ENCODE measurements around the gene DDX51. TPM values are rescaled to one million over a fixed set of nuclear protein-coding genes. Genes with fewer than 3 reads are reported as not detected.

DDX51 gene
- total and polyA plus RNA-seq, 2 experiments from 2014 or later = 3.7 to 7.5 TPM

- no peak for TF ChIP-seq EZH2 (IDR thresholded peaks at IDR 0.05; ENCODE audit: insufficient read depth, poor library complexity, severe bottlenecking)
- no peak for TF ChIP-seq EZH2phosphoT487 (IDR thresholded peaks at IDR 0.05; ENCODE audit: insufficient read depth, low read depth)
- peaks cover 44% of the 10 kb centered on the region for H3K36me3 ChIP-seq (ENCODE audit: low read depth)
- in situ Hi-C loops (cut with MboI) = no loop called here
These were observed 15.1 kb downstream of the DDX51 start for GRCh38 chr12:132129007-132129406.

GRCh38 chr12:132127041-132127440 lies 17.1 kb downstream of the DDX51 start:
- no peaks in the 10 kb centered on the region for H3K4me1 ChIP-seq (ENCODE audit: insufficient read depth)
- TF ChIP-seq EZH2 (IDR thresholded peaks at IDR 0.05; ENCODE audit: insufficient read depth, poor library complexity, severe bottlenecking) = no peak
- H3K36me3 ChIP-seq (ENCODE audit: low read depth) = peaks cover 58% of the 10 kb centered on the region
- no peak for DNase-seq
- no peaks in the 10 kb centered on the region for H3K79me2 ChIP-seq (ENCODE audit: insufficient read depth)
- H4K20me1 ChIP-seq (ENCODE audit: insufficient read depth) = no peaks in the 10 kb centered on the region
- H3K27me3 ChIP-seq (replicated peaks; ENCODE audit: insufficient read depth) = no peaks in the 10 kb centered on the region
- 97 to 98% methylated on average over 8 of the region's 8 CpGs for WGBS, 2 experiments (ENCODE audit: low coverage in 1 of 2, low lambda C conversion rate in 2 of 2, missing lambda C conversion rate in 2 of 2)
- in situ Hi-C loops (cut with MboI) = no loop called here
- H2AFZ ChIP-seq = no peak overlapping the region
- no peak overlapping the region for H3K4me2 ChIP-seq (ENCODE audit: unreplicated experiment)
- no peak overlapping the region for H3K4me3 ChIP-seq
- no peaks in the 10 kb centered on the region for H3K9me2 ChIP-seq (ENCODE audit: insufficient read depth)
- no peak overlapping the region for H3K27ac ChIP-seq
- 0 out of 2 replicates have a peak, but pooled peaks cover 14% of the 10 kb centered on the region for H3F3A ChIP-seq (ENCODE audit: insufficient read depth)
- H3K9ac ChIP-seq = no peak overlapping the region
- no peaks in the 10 kb centered on the region for H3K9me3 ChIP-seq (ENCODE audit: low read depth)

More at GRCh38 chr12:132129007-132129406, 15.1 kb downstream of the DDX51 start:
- H3K9me3 ChIP-seq (ENCODE audit: low read depth) = no peaks in the 10 kb centered on the region
- H3F3A ChIP-seq (ENCODE audit: insufficient read depth) = 0 out of 2 replicates have a peak, but pooled peaks cover 14% of the 10 kb centered on the region
- H3K79me2 ChIP-seq (ENCODE audit: insufficient read depth) = no peaks in the 10 kb centered on the region
- H4K20me1 ChIP-seq (ENCODE audit: insufficient read depth) = no peaks in the 10 kb centered on the region
- no peaks in the 10 kb centered on the region for H3K9me2 ChIP-seq (ENCODE audit: insufficient read depth)
- no peak overlapping the region for H3K9ac ChIP-seq
- H3K27ac ChIP-seq = no peak overlapping the region
- no peak overlapping the region for H2AFZ ChIP-seq
- no peak overlapping the region for H3K4me3 ChIP-seq
- no peaks in the 10 kb centered on the region for H3K27me3 ChIP-seq (replicated peaks; ENCODE audit: insufficient read depth)
- no peak for DNase-seq
- H3K4me1 ChIP-seq (ENCODE audit: insufficient read depth) = no peaks in the 10 kb centered on the region
- 71% methylated on average over 3 of the region's 3 CpGs for WGBS, 2 experiments (ENCODE audit: low coverage in 1 of 2, low lambda C conversion rate in 2 of 2, missing lambda C conversion rate in 2 of 2)
- no peak overlapping the region for H3K4me2 ChIP-seq (ENCODE audit: unreplicated experiment)

GRCh38 chr12:132125736-132126135 lies 18.4 kb downstream of the DDX51 start:
- Histone ChIP-seq H2AFZ (no peak overlapping the region), H3K9me2 (ENCODE audit: insufficient read depth) (no peaks in the 10 kb centered on the region), H3K27me3 (replicated peaks; ENCODE audit: insufficient read depth) (no peaks in the 10 kb centered on the region), H3K4me1 (ENCODE audit: insufficient read depth) (no peaks in the 10 kb centered on the region), H3K4me3 (no peak overlapping the region), H3K27ac (no peak overlapping the region), H4K20me1 (ENCODE audit: insufficient read depth) (no peaks in the 10 kb centered on the region), H3K4me2 (ENCODE audit: unreplicated experiment) (no peak overlapping the region), H3K9ac (no peak overlapping the region), H3K36me3 (ENCODE audit: low read depth) (peaks cover 70% of the 10 kb centered on the region), H3K79me2 (ENCODE audit: insufficient read depth) (no peaks in the 10 kb centered on the region), H3F3A (ENCODE audit: insufficient read depth) (0 out of 2 replicates have a peak, but pooled peaks cover 14% of the 10 kb centered on the region), H3K9me3 (ENCODE audit: low read depth) (no peaks in the 10 kb centered on the region)
- 98 to 99% methylated on average over 12 of the region's 12 CpGs for WGBS, 2 experiments (ENCODE audit: low coverage in 1 of 2, low lambda C conversion rate in 2 of 2, missing lambda C conversion rate in 2 of 2)
- no peak for TF ChIP-seq EZH2 (IDR thresholded peaks at IDR 0.05; ENCODE audit: insufficient read depth, poor library complexity, severe bottlenecking)
- no peak for TF ChIP-seq EZH2phosphoT487 (IDR thresholded peaks at IDR 0.05; ENCODE audit: insufficient read depth, low read depth)
- in situ Hi-C loops (cut with MboI) = no loop called here
- no peak for DNase-seq

GRCh38 chr12:132124766-132125425 lies 19.2 kb downstream of the DDX51 start:
- in situ Hi-C loops (cut with MboI) = no loop called here

More at GRCh38 chr12:132124766-132125425, 19.2 kb downstream of the DDX51 start:
- Histone ChIP-seq H3K4me3 (no peak overlapping the region), H3K9me3 (ENCODE audit: low read depth) (no peaks in the 10 kb centered on the region), H3K4me1 (ENCODE audit: insufficient read depth) (no peaks in the 10 kb centered on the region), H3K36me3 (ENCODE audit: low read depth) (peaks cover 72% of the 10 kb centered on the region), H3K9me2 (ENCODE audit: insufficient read depth) (no peaks in the 10 kb centered on the region), H4K20me1 (ENCODE audit: insufficient read depth) (no peaks in the 10 kb centered on the region), H3K79me2 (ENCODE audit: insufficient read depth) (no peaks in the 10 kb centered on the region), H3K9ac (no peak overlapping the region), H3K4me2 (ENCODE audit: unreplicated experiment) (no peak overlapping the region), H2AFZ (no peak overlapping the region), H3F3A (ENCODE audit: insufficient read depth) (0 out of 2 replicates have a peak, but pooled peaks cover 14% of the 10 kb centered on the region), H3K27me3 (replicated peaks; ENCODE audit: insufficient read depth) (no peaks in the 10 kb centered on the region), H3K27ac (no peak overlapping the region)
- TF ChIP-seq EZH2 (IDR thresholded peaks at IDR 0.05; ENCODE audit: insufficient read depth, poor library complexity, severe bottlenecking) = no peak
- TF ChIP-seq EZH2phosphoT487 (IDR thresholded peaks at IDR 0.05; ENCODE audit: insufficient read depth, low read depth) = no peak
- DNase-seq = no peak
- 98 to 99% methylated on average over 19 of the region's 19 CpGs for WGBS, 2 experiments (ENCODE audit: low coverage in 1 of 2, low lambda C conversion rate in 2 of 2, missing lambda C conversion rate in 2 of 2)
